OCI-LY7 (cell line): Measurements from ENCODE around the gene C16orf78.

Experiments
- EZH2phosphoT487 ChIP-seq: fragments of 200-600 bp; sonication (generic); IDR thresholded peaks from 2 replicates; pipeline ENCODE4 v1.6.1; 2018; ENCODE audit warnings: low read depth, borderline replicate concordance, mild to moderate bottlenecking, mixed run types, antibody characterized with exemption, low read length, moderate library complexity, mixed read lengths
- TF ChIP-seq, protein P1 (sequence below): fragments of 200-600 bp; sonication (generic); conservative IDR thresholded peaks from 2 replicates; pipeline ENCODE4 v1.5.1; 2014; ENCODE audit warnings: mild to moderate bottlenecking, antibody characterized with exemption, low read length, moderate library complexity, mixed read lengths

DNA sequence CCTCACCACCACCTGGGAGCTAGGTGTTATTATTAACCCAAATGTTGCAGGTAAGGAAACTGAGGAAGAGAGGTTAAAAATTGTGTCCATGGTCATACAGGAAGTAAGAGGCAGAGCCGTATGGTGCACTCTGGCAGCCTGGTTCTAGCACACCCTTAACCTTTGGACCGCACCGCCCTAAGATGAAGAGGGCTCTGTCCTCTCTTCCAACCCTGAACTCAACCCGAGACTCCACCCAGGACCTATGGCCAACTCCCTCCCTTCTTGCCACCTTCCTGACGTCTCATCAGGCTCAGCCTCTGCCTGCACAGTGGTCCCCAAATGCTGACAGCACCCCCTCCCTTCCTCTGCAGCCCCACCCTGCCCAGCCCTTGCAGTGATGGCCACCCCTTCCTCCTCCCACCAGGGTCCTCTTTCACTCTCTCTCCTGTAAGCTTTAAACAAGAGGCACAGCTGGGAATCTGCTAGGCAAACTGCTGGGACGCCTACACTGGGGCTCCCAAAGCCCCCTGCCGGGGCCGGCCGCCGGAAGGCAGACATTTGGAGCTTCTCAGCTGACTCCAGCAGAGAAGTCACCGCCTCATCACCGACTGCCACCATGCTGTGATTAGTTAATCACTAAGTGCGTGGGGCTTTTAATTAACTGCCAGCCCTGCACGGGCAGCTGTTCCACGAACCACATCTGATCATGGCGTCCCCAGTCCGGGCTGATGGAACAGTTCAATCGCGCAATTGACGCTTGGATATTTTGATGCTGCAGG lies 16.7 kb upstream of the C16orf78 start:
- TF ChIP-seq, protein P1, sequence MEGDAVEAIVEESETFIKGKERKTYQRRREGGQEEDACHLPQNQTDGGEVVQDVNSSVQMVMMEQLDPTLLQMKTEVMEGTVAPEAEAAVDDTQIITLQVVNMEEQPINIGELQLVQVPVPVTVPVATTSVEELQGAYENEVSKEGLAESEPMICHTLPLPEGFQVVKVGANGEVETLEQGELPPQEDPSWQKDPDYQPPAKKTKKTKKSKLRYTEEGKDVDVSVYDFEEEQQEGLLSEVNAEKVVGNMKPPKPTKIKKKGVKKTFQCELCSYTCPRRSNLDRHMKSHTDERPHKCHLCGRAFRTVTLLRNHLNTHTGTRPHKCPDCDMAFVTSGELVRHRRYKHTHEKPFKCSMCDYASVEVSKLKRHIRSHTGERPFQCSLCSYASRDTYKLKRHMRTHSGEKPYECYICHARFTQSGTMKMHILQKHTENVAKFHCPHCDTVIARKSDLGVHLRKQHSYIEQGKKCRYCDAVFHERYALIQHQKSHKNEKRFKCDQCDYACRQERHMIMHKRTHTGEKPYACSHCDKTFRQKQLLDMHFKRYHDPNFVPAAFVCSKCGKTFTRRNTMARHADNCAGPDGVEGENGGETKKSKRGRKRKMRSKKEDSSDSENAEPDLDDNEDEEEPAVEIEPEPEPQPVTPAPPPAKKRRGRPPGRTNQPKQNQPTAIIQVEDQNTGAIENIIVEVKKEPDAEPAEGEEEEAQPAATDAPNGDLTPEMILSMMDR = no peak
- TF ChIP-seq EZH2phosphoT487 = no peak
